ENCODE results near the gene C1orf50.

Gene C1orf50

DNA sequence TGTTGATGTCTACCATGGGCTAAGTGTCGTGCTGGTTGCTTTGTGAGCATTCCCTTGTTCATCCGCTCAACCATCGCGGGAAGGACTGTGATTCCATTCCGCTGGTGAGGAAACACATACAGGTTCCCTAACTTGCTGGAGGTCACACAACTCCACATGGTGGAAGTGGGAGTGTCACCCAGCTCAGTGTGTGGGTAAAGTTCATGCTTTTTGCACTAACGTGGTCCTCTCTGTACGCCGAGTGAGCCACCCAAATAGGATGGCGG, 23.0 kb upstream of the C1orf50 start:
- Histone ChIP-seq H3K36me3 (ENCODE audit: control insufficient read depth in 2 of 2, insufficient read depth in 1 of 2, low read length in 2 of 2) (peaks cover 0 to 38% of the 10 kb centered on the region in 2 experiments; a peak in 2 of 3 replicates), H3K4me1 (ENCODE audit: control insufficient read depth, insufficient read depth, low read length) (no peaks in the 10 kb centered on the region), H3K27ac (ENCODE audit: extremely low read depth, low read depth, low read length) (no peak overlapping the region), H3K9me3 (ENCODE audit: control insufficient read depth, insufficient read depth, low read depth, low read length) (no peaks in the 10 kb centered on the region), H3K4me3 (ENCODE audit: low read depth, low read length) (no peak overlapping the region)
- POLR2A ChIA-PET, result no interaction called here
- TF ChIP-seq ZBTB21 (tag by site-specific recombination; IDR thresholded peaks at IDR 0.05) (no peak), ZIC2 (tag by site-specific recombination; IDR thresholded peaks at IDR 0.05) (no peak)
- CTCF ChIA-PET, result interaction anchor here (0.6 to 1.9 kb wide), 2 partner anchors 166 to 330 kb away, joined by 3 to 7 read pairs; no protein-coding TSS in a partner anchor

DNA sequence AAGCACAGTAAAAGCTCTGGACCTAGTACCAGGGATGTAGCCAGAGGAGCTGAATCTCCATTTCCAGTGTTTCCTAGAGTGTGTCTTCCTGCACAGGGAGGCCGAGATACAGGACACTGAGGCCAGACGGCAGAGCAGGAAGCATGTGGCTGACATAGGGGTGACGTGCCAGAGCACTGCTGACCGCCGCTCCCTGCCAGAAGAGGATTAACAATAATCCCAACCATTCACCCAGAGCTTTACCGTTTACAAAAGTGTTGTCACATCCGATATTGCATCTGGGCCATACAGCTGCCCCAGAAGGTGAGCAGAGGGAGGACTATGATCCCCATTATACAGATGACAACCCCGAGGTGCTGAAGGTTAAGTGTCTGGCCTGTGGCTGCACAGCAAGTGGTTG, 21.2 kb upstream of the C1orf50 start:
- Histone ChIP-seq H3K4me3 (ENCODE audit: low read depth, low read length) (no peak overlapping the region), H3K4me1 (ENCODE audit: control insufficient read depth, insufficient read depth, low read length) (no peaks in the 10 kb centered on the region), H3K9me3 (ENCODE audit: control insufficient read depth, insufficient read depth, low read depth, low read length) (no peaks in the 10 kb centered on the region), H3K27ac (ENCODE audit: extremely low read depth, low read depth, low read length) (no peak overlapping the region), H3K36me3 (ENCODE audit: control insufficient read depth in 2 of 2, insufficient read depth in 1 of 2, low read length in 2 of 2) (peaks cover 0 to 51% of the 10 kb centered on the region in 2 experiments; a peak in 2 of 3 replicates)
- ChIA-PET CTCF (interaction anchor here (0.6 to 2.0 kb wide), 8 partner anchors 18 to 598 kb away, joined by 3 to 6 read pairs (median 4); no protein-coding TSS in a partner anchor), POLR2A (interaction anchor here (0.5 kb wide), 1 partner anchor 17 kb away, joined by 3 read pairs; no protein-coding TSS in a partner anchor)
- no peak for TF ChIP-seq ZNF626 (tag by site-specific recombination; IDR thresholded peaks at IDR 0.05)
- no peak for TF ChIP-seq ZNF174 (tag by site-specific recombination; IDR thresholded peaks at IDR 0.05)
- TF ChIP-seq ZNF830 (tag by site-specific recombination; IDR thresholded peaks at IDR 0.05; ENCODE audit: low read depth), result no peak
- no peak for TF ChIP-seq ZNF670 (tag by site-specific recombination; IDR thresholded peaks at IDR 0.05; ENCODE audit: low read depth)
- no peak for TF ChIP-seq ZFP37 (tag by site-specific recombination; IDR thresholded peaks at IDR 0.05)
- TF ChIP-seq ZNF843 (tag by site-specific recombination; IDR thresholded peaks at IDR 0.05), result no peak
- TF ChIP-seq, protein P1, sequence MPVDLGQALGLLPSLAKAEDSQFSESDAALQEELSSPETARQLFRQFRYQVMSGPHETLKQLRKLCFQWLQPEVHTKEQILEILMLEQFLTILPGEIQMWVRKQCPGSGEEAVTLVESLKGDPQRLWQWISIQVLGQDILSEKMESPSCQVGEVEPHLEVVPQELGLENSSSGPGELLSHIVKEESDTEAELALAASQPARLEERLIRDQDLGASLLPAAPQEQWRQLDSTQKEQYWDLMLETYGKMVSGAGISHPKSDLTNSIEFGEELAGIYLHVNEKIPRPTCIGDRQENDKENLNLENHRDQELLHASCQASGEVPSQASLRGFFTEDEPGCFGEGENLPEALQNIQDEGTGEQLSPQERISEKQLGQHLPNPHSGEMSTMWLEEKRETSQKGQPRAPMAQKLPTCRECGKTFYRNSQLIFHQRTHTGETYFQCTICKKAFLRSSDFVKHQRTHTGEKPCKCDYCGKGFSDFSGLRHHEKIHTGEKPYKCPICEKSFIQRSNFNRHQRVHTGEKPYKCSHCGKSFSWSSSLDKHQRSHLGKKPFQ (tag by site-specific recombination; IDR thresholded peaks at IDR 0.05), result no peak
- no peak for TF ChIP-seq SETDB1 (IDR thresholded peaks at IDR 0.05; ENCODE audit: insufficient read length, low read length)
- TF ChIP-seq ZNF391 (tag by site-specific recombination; IDR thresholded peaks at IDR 0.05; ENCODE audit: borderline replicate concordance, low read depth), result no peak
- TF ChIP-seq, protein P2, sequence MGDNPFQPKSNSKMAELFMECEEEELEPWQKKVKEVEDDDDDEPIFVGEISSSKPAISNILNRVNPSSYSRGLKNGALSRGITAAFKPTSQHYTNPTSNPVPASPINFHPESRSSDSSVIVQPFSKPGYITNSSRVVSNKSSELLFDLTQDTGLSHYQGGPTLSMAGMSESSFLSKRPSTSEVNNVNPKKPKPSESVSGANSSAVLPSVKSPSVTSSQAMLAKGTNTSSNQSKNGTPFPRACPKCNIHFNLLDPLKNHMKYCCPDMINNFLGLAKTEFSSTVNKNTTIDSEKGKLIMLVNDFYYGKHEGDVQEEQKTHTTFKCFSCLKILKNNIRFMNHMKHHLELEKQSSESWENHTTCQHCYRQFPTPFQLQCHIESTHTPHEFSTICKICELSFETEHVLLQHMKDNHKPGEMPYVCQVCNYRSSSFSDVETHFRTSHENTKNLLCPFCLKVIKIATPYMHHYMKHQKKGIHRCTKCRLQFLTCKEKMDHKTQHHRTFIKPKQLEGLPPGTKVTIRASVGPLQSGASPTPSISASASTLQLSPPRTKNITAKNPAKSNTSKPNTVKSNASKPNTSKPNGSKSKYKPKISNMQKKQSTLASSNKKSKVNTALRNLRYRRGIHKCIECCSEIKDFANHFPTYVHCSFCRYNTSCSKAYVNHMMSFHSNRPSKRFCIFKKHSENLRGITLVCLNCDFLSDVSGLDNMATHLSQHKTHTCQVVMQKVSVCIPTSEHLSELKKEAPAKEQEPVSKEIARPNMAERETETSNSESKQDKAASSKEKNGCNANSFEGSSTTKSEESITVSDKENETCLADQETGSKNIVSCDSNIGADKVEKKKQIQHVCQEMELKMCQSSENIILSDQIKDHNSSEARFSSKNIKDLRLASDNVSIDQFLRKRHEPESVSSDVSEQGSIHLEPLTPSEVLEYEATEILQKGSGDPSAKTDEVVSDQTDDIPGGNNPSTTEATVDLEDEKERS (tag by site-specific recombination; IDR thresholded peaks at IDR 0.05), result no peak
- TF ChIP-seq ZNF24 (tag by site-specific recombination; IDR thresholded peaks at IDR 0.05), result no peak
- TF ChIP-seq, protein P3, sequence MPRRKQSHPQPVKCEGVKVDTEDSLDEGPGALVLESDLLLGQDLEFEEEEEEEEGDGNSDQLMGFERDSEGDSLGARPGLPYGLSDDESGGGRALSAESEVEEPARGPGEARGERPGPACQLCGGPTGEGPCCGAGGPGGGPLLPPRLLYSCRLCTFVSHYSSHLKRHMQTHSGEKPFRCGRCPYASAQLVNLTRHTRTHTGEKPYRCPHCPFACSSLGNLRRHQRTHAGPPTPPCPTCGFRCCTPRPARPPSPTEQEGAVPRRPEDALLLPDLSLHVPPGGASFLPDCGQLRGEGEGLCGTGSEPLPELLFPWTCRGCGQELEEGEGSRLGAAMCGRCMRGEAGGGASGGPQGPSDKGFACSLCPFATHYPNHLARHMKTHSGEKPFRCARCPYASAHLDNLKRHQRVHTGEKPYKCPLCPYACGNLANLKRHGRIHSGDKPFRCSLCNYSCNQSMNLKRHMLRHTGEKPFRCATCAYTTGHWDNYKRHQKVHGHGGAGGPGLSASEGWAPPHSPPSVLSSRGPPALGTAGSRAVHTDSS (tag by site-specific recombination; IDR thresholded peaks at IDR 0.05), result no peak

DNA sequence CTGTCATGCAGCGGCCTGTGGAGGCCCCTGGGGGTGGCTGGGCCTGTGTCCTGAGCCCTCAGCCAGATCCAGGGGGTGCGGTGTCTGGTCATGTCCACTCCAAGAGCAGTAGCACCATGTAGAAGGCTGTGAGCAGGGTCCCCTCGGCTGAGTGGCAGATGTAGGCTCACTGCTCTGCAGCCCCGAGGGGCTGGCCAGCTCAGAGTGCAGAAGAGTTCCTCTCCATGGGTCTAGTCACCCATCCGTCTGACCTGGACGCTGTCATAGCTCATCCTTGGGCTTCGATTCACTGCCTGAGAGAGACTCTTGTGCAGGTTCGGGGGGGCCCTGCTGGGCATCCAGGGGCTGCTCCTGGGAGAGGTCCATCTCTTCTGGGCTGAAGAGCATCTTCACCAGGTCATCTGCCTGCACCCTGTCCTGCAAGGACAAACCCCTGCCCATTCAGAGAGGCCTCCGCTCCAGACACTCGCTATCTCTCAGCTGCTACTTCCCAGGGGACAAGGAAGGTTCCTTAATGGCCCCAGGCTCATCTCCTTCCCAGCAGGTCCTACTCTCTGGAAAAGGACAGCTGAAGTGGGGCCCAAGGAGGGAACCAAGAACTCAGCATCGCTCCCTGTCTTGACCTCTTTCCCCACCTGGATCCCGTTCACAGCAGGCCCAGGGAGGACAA, 20.5 kb upstream of the C1orf50 start:
- ChIA-PET CTCF (interaction anchor here (0.6 to 2.0 kb wide), 15 partner anchors 9 to 1669 kb away, joined by 3 to 6 read pairs (median 3); no protein-coding TSS in a partner anchor), POLR2A (no interaction called here)
- H3K4me1 ChIP-seq (ENCODE audit: control insufficient read depth, insufficient read depth, low read length), result no peaks in the 10 kb centered on the region
- no peak overlapping the region for H3K27ac ChIP-seq (ENCODE audit: extremely low read depth, low read depth, low read length)
- H3K36me3 ChIP-seq (ENCODE audit: control insufficient read depth in 2 of 2, insufficient read depth in 1 of 2, low read length in 2 of 2), result peaks cover 0 to 52% of the 10 kb centered on the region in 2 experiments; a peak in 2 of 3 replicates
- H3K9me3 ChIP-seq (ENCODE audit: control insufficient read depth, insufficient read depth, low read depth, low read length), result no peaks in the 10 kb centered on the region
- H3K4me3 ChIP-seq (ENCODE audit: low read depth, low read length), result no peak overlapping the region
- TF ChIP-seq ZNF544 (tag by site-specific recombination; IDR thresholded peaks at IDR 0.05) (no peak), ZNF404 (tag by site-specific recombination; IDR thresholded peaks at IDR 0.05) (no peak), KLF10 (tag by site-specific recombination; IDR thresholded peaks at IDR 0.05) (no peak), ZNF10 (tag by site-specific recombination; IDR thresholded peaks at IDR 0.05) (no peak), ZNF660 (tag by site-specific recombination; IDR thresholded peaks at IDR 0.05) (no peak), ZNF623 (tag by site-specific recombination; IDR thresholded peaks at IDR 0.05) (no peak), ZNF394 (tag by site-specific recombination; IDR thresholded peaks at IDR 0.05; ENCODE audit: borderline replicate concordance) (no peak), GLI2 (tag by site-specific recombination; IDR thresholded peaks at IDR 0.05; ENCODE audit: borderline replicate concordance, low read depth) (no peak), ZNF792 (tag by site-specific recombination; IDR thresholded peaks at IDR 0.05) (no peak), ZNF76 (tag by site-specific recombination; IDR thresholded peaks at IDR 0.05; ENCODE audit: borderline replicate concordance, low read depth) (no peak)
